Right hindlimb (tissue), 1 donor: Measurements from ENCODE around the gene SEC22C.
"Not testable (repeated sequence)": the region's sequence is repeated elsewhere in the genome, so short reads cannot be mapped to it uniquely, and the experiment has no call there.

Experiments used
- DNase-seq: peaks from one replicate; pipeline ENCODE4 v3.0.0-alpha.2; 2018

Gene SEC22C

GRCh38 chr3:42581709-42582473 is at the start of gene SEC22C:
TSS of gene SEC22C (minus strand) at chr3:42581967. CDS start at chr3:42569046, 12,921 bp downstream.
- DNase-seq = peak; percentile 96

GRCh38 chr3:42613462-42613861 is 31.7 kb upstream of the SEC22C start:
- no peak for DNase-seq

- DNase-seq = no peak
Measured at GRCh38 chr3:42612928-42613327, 31.2 kb upstream of the SEC22C start.

- DNase-seq = no peak
Measured at GRCh38 chr3:42612217-42612616, 30.4 kb upstream of the SEC22C start.

- no peak for DNase-seq
Measured at GRCh38 chr3:42610976-42611375, 29.2 kb upstream of the SEC22C start.

- peak; percentile 35 for DNase-seq
Measured at GRCh38 chr3:42608581-42608980, 26.8 kb upstream of the SEC22C start.

GRCh38 chr3:42605546-42606173 is 23.9 kb upstream of the SEC22C start:
- DNase-seq = no peak

- DNase-seq = no peak
Measured at GRCh38 chr3:42602961-42603360, 21.2 kb upstream of the SEC22C start.

GRCh38 chr3:42601896-42602581 is 20.3 kb upstream of the SEC22C start:
- DNase-seq = no peak

- DNase-seq = peak; percentile 82
Measured at GRCh38 chr3:42600958-42601675, 19.4 kb upstream of the SEC22C start.

- peak; percentile 98 for DNase-seq
Measured at GRCh38 chr3:42600111-42600957, 18.6 kb upstream of the SEC22C start, which contains the start of gene NKTR. TSS of gene NKTR (plus strand) at chr3:42600686. CDS start at chr3:42601007, 321 bp downstream.

- DNase-seq = not testable (repeated sequence)
Measured at GRCh38 chr3:42597098-42597497, 15.3 kb upstream of the SEC22C start.

- no peak for DNase-seq
Measured at GRCh38 chr3:42595682-42596081, 13.9 kb upstream of the SEC22C start.

GRCh38 chr3:42593635-42594034 is 11.9 kb upstream of the SEC22C start:
- DNase-seq = no peak

GRCh38 chr3:42591811-42592210 is 10.0 kb upstream of the SEC22C start:
- no peak for DNase-seq

- DNase-seq = peak; percentile 25
Measured at GRCh38 chr3:42590989-42591756, 9.4 kb upstream of the SEC22C start.

- DNase-seq = no peak
Measured at GRCh38 chr3:42589382-42590109, 7.8 kb upstream of the SEC22C start.

GRCh38 chr3:42588625-42589024 is 6.9 kb upstream of the SEC22C start:
- DNase-seq = no peak

- no peak for DNase-seq
Measured at GRCh38 chr3:42582474-42583070, 805 bp upstream of the SEC22C start.

- no peak for DNase-seq
Measured at GRCh38 chr3:42581400-42581708, 413 bp downstream of the SEC22C start.
